HG03097 (cell line): ENCODE data around the gene KRT71.

Experiments
- ATAC-seq: cut with Tn5 transposase; IDR thresholded peaks from one replicate; pipeline ENCODE4 v1.9.1; 2021; ENCODE audit not compliant: unreplicated experiment, low FRiP score

The KRT71 gene

GRCh38 chr12:52523824-52524223 lies 29.1 kb downstream of the KRT71 start:
- ATAC-seq: no peak

GRCh38 chr12:52522346-52523011 lies 30.5 kb downstream of the KRT71 start:
- no peak for ATAC-seq

- ATAC-seq: no peak
Observed at GRCh38 chr12:52521568-52522266, 31.2 kb downstream of the KRT71 start.

GRCh38 chr12:52521175-52521567 lies 31.8 kb downstream of the KRT71 start:
- ATAC-seq: no peak

- no peak for ATAC-seq
Observed at GRCh38 chr12:52519826-52520662, 32.9 kb downstream of the KRT71 start, which contains the start of gene KRT5. Gene KRT5, minus strand, starts transcription at chr12:52520394. Its CDS starts 98 bp downstream, at chr12:52520296.

GRCh38 chr12:52519387-52519703 lies 33.6 kb downstream of the KRT71 start:
- ATAC-seq: no peak

- ATAC-seq: no peak
Observed at GRCh38 chr12:52518574-52519386, 34.2 kb downstream of the KRT71 start.

- ATAC-seq: no peak
Observed at GRCh38 chr12:52517888-52518287, 35.1 kb downstream of the KRT71 start.

- no peak for ATAC-seq
Observed at GRCh38 chr12:52517005-52517835, 35.7 kb downstream of the KRT71 start.

- no peak for ATAC-seq
Observed at GRCh38 chr12:52515927-52516831, 36.8 kb downstream of the KRT71 start.

- ATAC-seq: no peak
Observed at GRCh38 chr12:52515319-52515646, 37.7 kb downstream of the KRT71 start.

GRCh38 chr12:52514471-52515318 lies 38.2 kb downstream of the KRT71 start:
- no peak for ATAC-seq

- ATAC-seq: no peak
Observed at GRCh38 chr12:52513736-52514135, 39.2 kb downstream of the KRT71 start.

GRCh38 chr12:52508211-52508610 lies 44.7 kb downstream of the KRT71 start:
- no peak for ATAC-seq

GRCh38 chr12:52506858-52507715 lies 45.9 kb downstream of the KRT71 start:
- ATAC-seq: no peak

- no peak for ATAC-seq
Observed at GRCh38 chr12:52502877-52503276, 50.1 kb downstream of the KRT71 start.

GRCh38 chr12:52501490-52501889 lies 51.5 kb downstream of the KRT71 start:
- ATAC-seq: no peak
